ENCODE measurements around the gene VPS13D. TPM values are rescaled to one million over a fixed set of nuclear protein-coding genes. Genes with fewer than 3 reads are reported as not detected.

The VPS13D gene
- total and polyA plus RNA-seq, 10 of the 15 experiments (the other 5 are each of a cell fraction or from before 2014, with no cell fraction given): 1.4 to 16.9 (median 8.5) TPM

GRCh38 chr1:12356004-12356890 is 126.4 kb downstream of the VPS13D start (continued):
- TF ChIP-seq NKRF (conservative IDR thresholded peaks at IDR 0.05) (no peak), POLR2AphosphoS5 (IDR thresholded peaks at IDR 0.05; ENCODE audit: low read length) (no peak)

GRCh38 chr1:12358499-12358898 is 128.7 kb downstream of the VPS13D start:
- intact Hi-C loops (cut with micrococcal nuclease; ENCODE audit: unreplicated experiment) (no loop called here), in situ Hi-C loops (cut with MboI) (no loop called here)
- ChIA-PET SMC1A (ENCODE audit: uncharacterized antibody, unreplicated experiment) (no interaction called here), RAD21 (ENCODE audit: unreplicated experiment) (no interaction called here), CTCF (no interaction called here), POLR2A (no interaction called here)
- Histone ChIP-seq H3K4me2 (ENCODE audit: control insufficient read depth, insufficient read depth) (no peak overlapping the region), H3K4me1 (ENCODE audit: control insufficient read depth, insufficient read depth, low read length) (no peaks in the 10 kb centered on the region), H2AFZ (ENCODE audit: control insufficient read depth, low read depth, low read length) (no peak overlapping the region), H3K79me2 (ENCODE audit: control insufficient read depth, insufficient read depth, low read length) (no peaks in the 10 kb centered on the region), H3K36me3 (ENCODE audit: control insufficient read depth in 2 of 2, insufficient read depth in 2 of 2, low read length in 1 of 2) (peaks cover 2 to 17% of the 10 kb centered on the region in 2 experiments; a peak in 3 of 4 replicates), H3K9ac (ENCODE audit: control insufficient read depth, insufficient read depth, low read length) (no peak overlapping the region), H3K9me3 (replicated peaks; ENCODE audit: control insufficient read depth, insufficient read depth, low read length) (no peaks in the 10 kb centered on the region), H3K27me3 (replicated peaks in 1 of 2; ENCODE audit: control insufficient read depth in 2 of 2, insufficient read depth in 2 of 2, low read length in 1 of 2) (no peaks in the 10 kb centered on the region), H3K4me3 (no peak overlapping the region), H3K27ac (ENCODE audit: control insufficient read depth, insufficient read depth) (no peak overlapping the region), H4K20me1 (ENCODE audit: control insufficient read depth, insufficient read depth) (no peaks in the 10 kb centered on the region)
- FAIRE-seq (no peak), ATAC-seq (no peak), DNase-seq (ENCODE audit: low read depth, low spot score) (no peak)
- 99% methylated on average over 6 of the region's 6 CpGs for WGBS (ENCODE audit: insufficient coverage, insufficient replicate concordance, low lambda C conversion rate, missing lambda C conversion rate)
- no TSS peak for BruUV-seq (replicated peaks)
- no peak for TF ChIP-seq PBX3 (IDR thresholded peaks at IDR 0.05; ENCODE audit: insufficient replicate concordance, low read depth, low read length)
- TF ChIP-seq BCLAF1 (IDR thresholded peaks at IDR 0.05): no peak
- no peak for TF ChIP-seq ZNF207 (IDR thresholded peaks at IDR 0.05; ENCODE audit: borderline replicate concordance)
- no peak for TF ChIP-seq ATF2 (IDR thresholded peaks at IDR 0.05; ENCODE audit: low read length)
- no peak for TF ChIP-seq IRF4 (IDR thresholded peaks at IDR 0.05; ENCODE audit: low read depth, low read length)
- no peak for TF ChIP-seq KAT2A (conservative IDR thresholded peaks at IDR 0.05; ENCODE audit: control insufficient read depth, low read depth, low read length)
- no peak for TF ChIP-seq MEF2B (IDR thresholded peaks at IDR 0.05; ENCODE audit: partially characterized antibody, poor library complexity, severe bottlenecking)
- TF ChIP-seq CTCF (IDR thresholded peaks at IDR 0.05 in 2 of 3, conservative IDR thresholded peaks at IDR 0.05 in 1 of 3; ENCODE audit: control insufficient read depth in 2 of 3, extremely low read depth in 1 of 3, insufficient read depth in 1 of 3, low read depth in 3 of 3, low read length in 3 of 3): no peak
- no peak for TF ChIP-seq ZNF24 (IDR thresholded peaks at IDR 0.05)
